Lower lobe of right lung (tissue), 2 donors: ENCODE data around the gene NTM. TPM values are rescaled to one million over a fixed set of nuclear protein-coding genes. Genes with fewer than 3 reads are reported as not detected.
"Not testable (repeated sequence)": the region's sequence is repeated elsewhere in the genome, so short reads cannot be mapped to it uniquely, and the experiment has no call there.

Experiments used
- ATAC-seq, 2 donors: fragments of 200-7000 bp; cut with Tn5 transposase; one replicate each; pipeline ENCODE4 v1.9.1; 2020 to 2022; ENCODE audit warnings: mild to moderate bottlenecking in 2 of 2, moderate library complexity in 2 of 2
- DNase-seq: peaks from one replicate; pipeline ENCODE4 v3.0.0-alpha.2; 2020
- H3K27ac ChIP-seq: fragments of 200-600 bp; one replicate; pipeline ENCODE4 v1.8.0; 2022
- H3K27me3 ChIP-seq: fragments of 200-600 bp; one replicate; pipeline ENCODE4 v1.8.0; 2022; ENCODE audit warnings: low read depth
- H3K36me3 ChIP-seq: fragments of 200-600 bp; one replicate; pipeline ENCODE4 v1.8.0; 2022; ENCODE audit warnings: mild to moderate bottlenecking
- H3K4me1 ChIP-seq: fragments of 200-600 bp; one replicate; pipeline ENCODE4 v1.8.0; 2022
- H3K4me3 ChIP-seq: fragments of 200-600 bp; one replicate; pipeline ENCODE4 v1.8.0; 2022; ENCODE audit warnings: mild to moderate bottlenecking
- H3K9me3 ChIP-seq: fragments of 200-600 bp; one replicate; pipeline ENCODE4 v1.8.0; 2022
- CTCF ChIP-seq: fragments of 200-600 bp; IDR thresholded peaks from one replicate; pipeline ENCODE4 v1.8.0; 2022; ENCODE audit warnings: antibody characterized with exemption, mild to moderate bottlenecking
- intact Hi-C: fragments of 100-400 bp; cut with DNase I; formaldehyde crosslinking; loops from one replicate; pipeline ENCODE4 v1.11.0; 2022
- total RNA-seq: library from RNA; stranded (reverse); fragmentation: NEBNext Ultra II Directional; extraction: Animal tissue kit (Norgen Biotek cat#: 25700); gene quantifications from one replicate; pipeline ENCODE4 v1.2.1, GENCODE V29; 2021
- donor health status: DM: no; HTN: yes; CAD: no; lungs with severe emphysema.

NTM gene
- total RNA-seq, 1 donor from 2014 or later = 2.3 TPM

- H3K36me3 ChIP-seq, H3K27ac ChIP-seq, intact Hi-C loops, H3K9me3 ChIP-seq, DNase-seq, H3K4me1 ChIP-seq: not testable (repeated sequence)
- peaks cover 50% of the 10 kb centered on the region for H3K27me3 ChIP-seq
- ATAC-seq = peak; percentile 15 to 33
- TF ChIP-seq CTCF = peak; percentile 8
- H3K4me3 ChIP-seq = peak overlapping the region; percentile 37
Measured at GRCh38 chr11:131911388-131912032, 541.1 kb downstream of the NTM start.

GRCh38 chr11:131912134-131912533, 541.7 kb downstream of the NTM start:
- DNase-seq = no peak
- intact Hi-C loops = no loop called here
- no peaks in the 10 kb centered on the region for H3K9me3 ChIP-seq
- no peaks in the 10 kb centered on the region for H3K36me3 ChIP-seq
- H3K27ac ChIP-seq = no peak overlapping the region
- no peaks in the 10 kb centered on the region for H3K4me1 ChIP-seq
- no peak overlapping the region for H3K4me3 ChIP-seq
- TF ChIP-seq CTCF = no peak
- H3K27me3 ChIP-seq = peaks cover 46% of the 10 kb centered on the region
- no peak for ATAC-seq

GRCh38 chr11:131913267-131913666, 542.9 kb downstream of the NTM start:
- H3K27me3 ChIP-seq = peaks cover 37% of the 10 kb centered on the region
- intact Hi-C loops = no loop called here
- DNase-seq = no peak
- H3K36me3 ChIP-seq = no peaks in the 10 kb centered on the region
- ATAC-seq = no peak
- H3K27ac ChIP-seq = no peak overlapping the region
- no peak overlapping the region for H3K4me3 ChIP-seq
- H3K4me1 ChIP-seq = no peaks in the 10 kb centered on the region
- H3K9me3 ChIP-seq = no peaks in the 10 kb centered on the region
- no peak for TF ChIP-seq CTCF

GRCh38 chr11:131914361-131914774, 544.0 kb downstream of the NTM start:
- DNase-seq (no peak), ATAC-seq (no peak)
- Histone ChIP-seq H3K27ac (no peak overlapping the region), H3K9me3 (no peaks in the 10 kb centered on the region), H3K36me3 (no peaks in the 10 kb centered on the region), H3K27me3 (peaks cover 26% of the 10 kb centered on the region), H3K4me1 (no peaks in the 10 kb centered on the region), H3K4me3 (no peak overlapping the region)
- intact Hi-C loops = no loop called here
- peak; percentile 27 for TF ChIP-seq CTCF

- intact Hi-C loops = no loop called here
- no peaks in the 10 kb centered on the region for H3K36me3 ChIP-seq
- no peaks in the 10 kb centered on the region for H3K4me1 ChIP-seq
- DNase-seq (no peak), ATAC-seq (peak in 1 of 2 donors; percentile 50)
- peaks cover 5% of the 10 kb centered on the region for H3K27me3 ChIP-seq
- no peak overlapping the region for H3K27ac ChIP-seq
- no peaks in the 10 kb centered on the region for H3K9me3 ChIP-seq
- TF ChIP-seq CTCF = no peak
- no peak overlapping the region for H3K4me3 ChIP-seq
Measured at GRCh38 chr11:131916638-131917037, 546.2 kb downstream of the NTM start.
